ENCODE results near the gene RGS12.

GRCh38 chr4:3251691-3252479 lies 40.9 kb upstream of the RGS12 start:
- TF ChIP-seq CTCF (IDR thresholded peaks at IDR 0.05) (no peak), POLR2AphosphoS5 (IDR thresholded peaks at IDR 0.05; ENCODE audit: insufficient read depth in 1 of 2, low read depth in 1 of 2) (no peak), POLR2A (IDR thresholded peaks at IDR 0.05) (no peak)

Measured in vagina (tissue), 2 donors.